GM12892 (cell line): ENCODE measurements around the gene CLN3.
"Not testable (repeated sequence)": the region's sequence is repeated elsewhere in the genome, so short reads cannot be mapped to it uniquely, and the experiment has no call there.

Experiments used
- DNase-seq: peaks from one replicate; pipeline ENCODE4 v3.0.0; 2011; ENCODE audit not compliant: insufficient read length
- FAIRE-seq: peaks from 2 replicates; lab custom pipeline; 2011; peaks lifted over from hg19 to GRCh38; lab: Jason Lieb, UNC
- POLR2A ChIP-seq: IDR thresholded peaks from 2 replicates; pipeline ENCODE4 v1.6.1; 2011; ENCODE audit warnings: low read depth, low read length, control low read depth
- POLR2AphosphoS5 ChIP-seq: IDR thresholded peaks from 2 replicates; pipeline ENCODE4 v1.6.1; 2011; ENCODE audit warnings: low read depth, low read length, control low read depth
- TAF1 ChIP-seq: IDR thresholded peaks from 2 replicates; pipeline ENCODE4 v1.6.1; 2011; ENCODE audit warnings: low read depth, mild to moderate bottlenecking, control low read depth, low read length, borderline replicate concordance

The CLN3 gene

DNA sequence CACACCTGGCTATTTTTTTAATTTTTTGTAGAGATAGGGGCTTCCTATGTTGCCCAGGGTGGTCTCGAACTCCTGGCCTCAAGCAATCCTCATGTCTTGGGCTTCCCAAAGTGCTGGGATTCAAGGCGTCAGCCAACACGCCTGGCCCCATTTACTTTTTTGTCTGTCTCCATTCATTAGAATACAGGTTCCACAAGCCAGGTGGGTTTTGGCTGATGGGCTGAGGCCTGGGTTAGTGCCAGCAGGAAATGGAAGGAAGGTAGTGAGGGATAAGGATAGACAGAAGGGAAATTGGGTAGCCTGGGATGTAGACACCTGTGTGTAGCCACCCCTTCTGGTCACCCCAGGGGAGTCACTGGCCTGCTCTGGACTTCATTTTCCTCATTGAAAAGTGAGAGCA is 19.2 kb upstream of the CLN3 start:
- TF ChIP-seq TAF1: no peak
- TF ChIP-seq POLR2A: no peak
- TF ChIP-seq POLR2AphosphoS5: no peak
- no peak for FAIRE-seq
- no peak for DNase-seq

DNA sequence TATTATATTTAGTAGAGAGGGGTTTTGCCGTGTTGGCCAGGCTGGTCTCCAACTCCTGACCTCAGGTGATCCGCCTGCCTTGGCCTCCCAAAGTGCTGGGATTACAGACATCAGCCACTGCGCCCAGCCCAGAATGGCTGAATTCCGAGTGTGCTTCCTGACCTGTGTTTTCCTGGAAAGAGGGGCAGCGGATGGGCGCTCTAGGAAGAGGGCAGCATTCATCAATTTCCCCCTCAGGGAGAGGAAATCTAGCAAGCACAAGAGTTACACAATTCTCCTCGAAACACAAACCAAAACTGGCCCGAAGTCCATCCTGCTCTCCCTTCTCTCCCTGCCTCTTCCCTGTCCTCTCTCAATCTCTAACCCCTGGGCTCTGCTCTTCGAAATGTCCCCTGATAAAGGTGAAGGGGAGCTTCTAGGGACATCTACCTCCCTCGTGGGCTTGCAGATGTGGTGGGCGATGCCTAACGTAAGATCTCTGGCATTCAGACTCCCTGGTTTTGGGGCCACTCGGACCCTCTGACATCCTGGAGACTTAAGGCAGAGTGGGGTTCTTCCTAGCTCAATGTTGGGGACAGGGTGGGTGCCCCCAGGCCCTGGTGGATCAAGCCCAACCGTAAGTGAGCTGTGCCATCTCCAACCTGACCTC is 13.7 kb upstream of the CLN3 start:
- DNase-seq (no peak), FAIRE-seq (no peak)
- TF ChIP-seq POLR2A (no peak), TAF1 (no peak), POLR2AphosphoS5 (no peak)

DNA sequence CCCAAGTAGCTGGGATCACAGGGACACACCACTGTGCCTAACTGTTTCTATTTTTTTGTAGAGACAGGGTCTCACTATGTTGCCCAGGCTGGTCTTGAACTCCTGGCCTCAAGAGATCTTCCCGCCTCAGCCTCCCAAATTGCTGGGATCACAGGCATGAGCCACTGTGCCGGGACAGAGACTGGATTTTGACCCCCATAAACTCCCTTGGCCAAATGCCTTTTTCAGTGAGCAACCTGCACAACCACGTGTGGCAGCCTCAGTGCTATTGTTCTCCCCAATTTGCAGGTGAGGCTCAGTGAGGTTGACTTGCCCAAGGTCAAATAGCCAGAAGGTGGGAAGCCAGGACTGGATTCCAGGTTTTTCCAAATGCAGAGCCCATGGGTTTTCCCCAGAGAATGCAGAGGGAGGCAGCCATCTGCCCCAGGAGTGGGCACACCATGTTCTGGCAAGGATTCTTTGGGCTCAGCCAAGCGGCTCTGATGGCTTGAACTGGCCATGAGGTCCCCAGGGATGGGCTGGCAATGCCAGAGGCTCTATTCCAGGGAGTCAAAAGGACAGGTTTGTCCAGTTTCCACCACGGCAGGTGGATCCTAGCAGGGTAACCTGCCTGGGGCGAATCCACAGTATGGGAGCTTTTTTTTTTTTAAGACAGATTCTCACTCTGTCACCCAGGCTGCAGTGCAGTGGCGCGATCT is 13.0 kb upstream of the CLN3 start:
- FAIRE-seq (no peak), DNase-seq (no peak)
- TF ChIP-seq TAF1 (no peak), POLR2A (no peak), POLR2AphosphoS5 (no peak)

DNA sequence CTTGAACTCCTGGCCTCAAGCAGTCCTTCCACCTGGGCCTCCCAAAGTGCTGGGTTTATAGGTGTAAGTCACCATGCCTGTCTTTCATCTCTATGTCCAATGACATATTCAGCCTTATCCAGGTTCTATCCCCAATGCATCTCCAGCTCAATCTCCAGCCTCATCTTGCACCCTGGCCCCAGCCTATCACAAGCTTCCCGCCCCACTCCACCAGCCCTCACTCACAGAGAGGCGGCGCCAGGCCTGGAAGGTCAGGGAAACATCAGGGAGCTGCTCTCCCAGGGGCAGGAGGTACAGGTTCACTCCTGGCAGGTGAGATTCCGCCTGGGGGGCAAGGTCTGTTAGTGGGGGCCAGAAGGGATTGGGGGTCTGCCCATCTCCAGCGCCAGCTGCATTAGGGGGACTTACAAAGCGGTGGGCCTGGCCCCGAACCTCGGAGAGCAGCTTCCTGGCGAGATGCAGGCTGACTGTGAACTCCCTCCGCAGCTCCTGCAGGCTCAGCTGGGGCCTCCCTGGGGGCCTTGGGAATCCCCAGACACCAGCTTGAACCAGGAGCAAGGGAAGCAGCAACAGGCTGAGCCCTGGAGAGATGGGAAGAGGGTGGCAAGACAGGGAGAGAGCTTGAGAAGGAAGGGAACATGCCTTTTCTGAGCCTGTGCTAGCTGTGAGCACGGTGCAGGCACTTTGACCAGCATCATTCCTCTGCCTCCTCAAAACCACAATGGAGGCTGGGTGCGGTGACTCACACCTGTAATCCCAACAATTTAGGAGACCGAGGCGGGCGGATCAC is 11.8 kb upstream of the CLN3 start:
- peak; percentile 33 for FAIRE-seq
- TF ChIP-seq POLR2AphosphoS5 (no peak), POLR2A (no peak), TAF1 (no peak)
- no peak for DNase-seq

DNA sequence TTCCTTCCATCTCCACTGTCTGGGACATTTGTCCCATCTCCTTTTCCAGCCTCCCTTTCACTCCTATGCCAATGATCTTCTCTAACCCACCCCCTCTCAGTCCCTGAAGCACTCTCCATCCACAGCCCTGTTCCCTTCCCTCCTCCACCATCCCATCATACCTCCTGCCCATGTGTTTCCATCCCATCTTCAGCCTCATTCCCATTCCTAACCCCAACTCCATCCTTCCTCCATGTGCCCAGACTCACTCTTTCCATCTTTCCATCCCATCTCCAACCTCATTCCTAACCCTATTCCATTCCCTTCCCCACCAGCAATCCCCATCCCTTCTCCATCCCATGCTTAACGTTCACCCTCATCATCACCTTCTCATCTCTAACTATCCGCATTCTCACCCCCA is 10.4 kb upstream of the CLN3 start:
- no peak for TF ChIP-seq TAF1
- no peak for TF ChIP-seq POLR2A
- no peak for TF ChIP-seq POLR2AphosphoS5
- no peak for FAIRE-seq

DNA sequence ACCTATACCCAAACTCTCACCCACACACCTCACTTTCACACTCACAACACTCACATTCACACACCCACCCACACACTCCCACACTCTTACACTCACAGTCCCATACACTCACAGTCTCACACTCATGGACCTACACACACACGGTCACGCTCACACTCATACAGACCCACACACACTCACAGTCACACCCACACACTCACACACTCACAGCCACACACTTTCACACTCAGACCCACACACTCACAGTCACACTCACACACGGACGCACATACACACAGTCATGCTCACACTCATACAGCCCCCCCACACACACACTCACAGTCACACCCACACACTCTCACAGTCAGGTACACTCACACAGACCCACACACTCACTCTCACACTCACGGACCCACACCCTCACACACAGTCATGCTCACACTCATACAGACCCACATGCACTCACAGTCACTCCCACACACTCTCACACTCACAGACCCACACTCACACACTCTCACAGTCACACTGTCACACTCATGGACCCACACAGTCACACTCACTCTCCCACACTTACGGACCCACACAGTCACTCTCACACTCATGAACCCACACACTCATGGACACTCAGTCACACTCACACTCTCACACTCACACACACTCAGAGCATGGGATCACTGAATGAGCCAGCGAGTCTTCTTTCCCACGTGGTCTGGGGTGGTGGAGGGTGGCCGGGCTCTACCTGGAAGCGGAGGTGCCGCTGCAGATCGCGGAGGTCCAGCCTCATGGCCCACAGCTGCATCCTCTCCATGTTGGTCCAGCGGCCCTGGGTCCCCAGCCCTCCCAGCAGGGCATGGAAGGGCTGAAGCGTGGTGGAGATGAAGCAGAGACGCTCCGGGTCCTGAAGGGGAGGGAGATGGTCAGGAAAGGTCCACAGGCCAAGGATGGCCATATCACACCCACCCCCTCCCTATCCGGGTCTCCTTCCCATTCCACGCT is 9.7 kb upstream of the CLN3 start:
- no peak for DNase-seq
- TF ChIP-seq POLR2A (no peak), TAF1 (no peak), POLR2AphosphoS5 (no peak)
- peak; percentile 42 for FAIRE-seq

More for the DNA sequence above, 10.4 kb upstream of the CLN3 start:
- DNase-seq: no peak

DNA sequence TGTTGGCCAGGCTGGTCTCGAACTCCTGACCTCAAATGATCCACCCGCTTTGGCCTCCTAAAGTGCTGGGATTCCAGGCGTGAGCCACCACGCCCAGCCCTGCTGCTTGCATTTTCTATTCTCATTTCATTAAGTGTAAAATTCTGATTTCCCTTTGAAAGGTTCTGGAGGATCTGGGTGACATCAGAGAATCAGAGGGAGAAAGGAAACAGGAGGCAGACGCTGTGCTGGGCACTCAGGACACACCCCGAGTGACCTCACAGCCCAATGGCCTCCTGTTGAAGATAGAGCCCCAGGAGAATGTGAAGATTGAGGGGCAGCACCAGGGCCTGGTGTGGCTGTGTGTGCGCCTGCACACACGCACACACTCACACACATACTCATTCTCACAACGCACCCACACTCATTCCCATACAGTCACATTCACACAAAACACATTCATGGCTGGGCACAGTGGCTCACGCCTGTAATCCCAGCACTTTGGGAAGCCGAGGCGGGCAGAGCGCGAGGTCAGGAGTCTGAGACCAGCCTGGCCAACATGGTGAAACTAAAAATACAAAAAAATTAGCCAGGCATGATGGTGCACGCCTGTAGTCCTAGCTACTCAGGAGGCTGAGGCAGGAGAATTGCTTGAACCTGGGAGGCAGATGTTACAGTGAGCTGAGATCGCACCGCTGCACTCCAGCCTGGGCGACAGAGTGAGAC is 8.8 kb upstream of the CLN3 start:
- DNase-seq: not testable (repeated sequence)
- peak; percentile 56 for FAIRE-seq

DNA sequence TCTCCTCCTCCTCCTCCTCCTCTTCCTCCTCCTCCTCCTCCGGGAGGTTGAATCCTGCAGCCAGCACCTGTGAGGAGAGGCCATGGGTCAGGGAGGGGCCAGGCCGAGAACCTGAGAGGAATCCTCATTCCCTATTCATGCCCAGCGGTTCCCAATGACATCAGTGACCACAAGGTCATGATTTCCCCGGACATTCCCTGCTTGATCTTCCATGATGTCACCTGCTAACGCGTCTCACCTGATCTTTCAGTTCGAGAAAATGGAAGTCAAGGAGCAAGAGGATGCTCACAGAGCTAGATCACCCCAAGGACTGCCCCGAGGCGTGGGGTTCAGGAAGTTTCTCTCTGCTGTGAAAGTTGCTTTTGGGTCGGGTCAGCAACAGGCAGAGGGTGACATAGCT is 8.0 kb upstream of the CLN3 start:
- TF ChIP-seq TAF1: no peak
- TF ChIP-seq POLR2A: no peak
- no peak for TF ChIP-seq POLR2AphosphoS5
- FAIRE-seq: no peak
- no peak for DNase-seq

DNA sequence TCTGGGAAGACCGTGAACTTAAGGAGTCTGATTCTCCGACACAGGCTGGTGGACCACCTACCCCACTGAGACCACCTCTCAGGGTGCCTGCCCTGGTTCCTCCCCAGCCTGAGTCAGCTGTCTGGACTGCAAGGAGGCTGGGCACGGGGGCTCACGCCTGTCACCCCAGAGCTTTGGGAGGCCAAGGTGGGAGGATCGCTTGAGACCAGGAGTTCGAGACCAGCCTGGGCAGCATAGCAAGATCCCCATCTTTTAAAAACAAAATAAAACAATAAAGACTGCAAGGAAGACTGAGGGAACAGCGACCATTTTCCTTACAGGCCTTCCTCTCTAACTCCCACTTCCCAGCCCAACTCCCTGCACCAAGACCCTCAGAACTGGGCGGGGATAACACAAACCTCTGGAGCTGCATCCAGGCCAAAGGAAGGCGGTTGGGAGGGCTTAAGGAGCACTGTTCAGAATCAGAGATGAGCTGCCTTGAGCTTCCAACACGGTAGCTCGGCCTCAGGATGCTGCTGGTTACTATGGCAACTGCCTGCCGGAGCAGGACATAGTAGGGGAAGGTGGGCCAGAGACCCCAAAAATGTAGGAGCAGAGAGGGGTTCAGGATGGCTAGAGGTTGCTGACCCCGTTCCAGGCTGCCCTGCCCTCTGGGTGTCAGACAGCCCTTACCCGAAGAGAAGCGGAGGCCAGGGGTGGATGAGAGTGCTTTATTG is 7.0 kb upstream of the CLN3 start:
- FAIRE-seq (no peak), DNase-seq (no peak)
- TF ChIP-seq POLR2A (no peak), TAF1 (no peak), POLR2AphosphoS5 (no peak)
